ENCODE measurements around the gene PGS1.

Gene PGS1

DNA sequence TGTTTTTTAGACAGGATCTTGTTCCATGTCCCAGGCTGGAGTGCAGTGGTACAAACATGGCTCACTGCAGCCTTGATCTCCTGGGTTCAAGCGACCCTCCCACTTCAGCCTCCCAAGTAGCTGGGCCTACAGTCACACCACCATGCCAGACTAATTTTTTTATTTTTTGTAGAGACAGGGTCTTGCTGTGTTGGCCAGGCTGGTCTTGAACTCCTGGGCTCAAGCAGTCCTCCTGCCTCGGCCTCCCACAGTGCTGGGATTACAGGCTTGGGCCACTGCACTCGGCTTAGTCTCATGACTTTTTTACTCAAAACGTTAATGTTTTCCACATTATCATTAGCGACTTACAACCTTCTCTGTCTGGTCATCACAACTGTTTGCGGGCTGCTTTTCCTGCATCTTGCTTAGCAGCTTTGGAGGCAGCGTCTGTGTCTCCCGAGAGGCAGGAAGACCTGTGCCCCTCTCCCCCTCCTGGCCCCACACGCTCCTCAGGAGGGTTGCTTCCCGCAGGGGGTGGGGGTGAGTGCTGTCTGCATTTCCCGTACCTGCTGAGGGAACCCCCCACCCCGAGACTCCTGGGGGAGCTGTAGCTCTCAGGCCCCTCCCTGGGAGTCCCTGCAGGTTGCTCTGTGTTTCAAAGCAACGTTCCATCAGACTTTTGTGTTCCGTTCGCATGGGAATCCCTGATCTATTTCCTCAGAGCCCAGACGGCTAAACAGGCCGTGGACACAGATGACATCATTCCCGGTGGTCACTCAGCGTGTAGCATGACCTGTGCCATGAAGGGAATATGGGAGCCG, 52.6 kb downstream of the PGS1 start:
- DNase-seq, result no peak

DNA sequence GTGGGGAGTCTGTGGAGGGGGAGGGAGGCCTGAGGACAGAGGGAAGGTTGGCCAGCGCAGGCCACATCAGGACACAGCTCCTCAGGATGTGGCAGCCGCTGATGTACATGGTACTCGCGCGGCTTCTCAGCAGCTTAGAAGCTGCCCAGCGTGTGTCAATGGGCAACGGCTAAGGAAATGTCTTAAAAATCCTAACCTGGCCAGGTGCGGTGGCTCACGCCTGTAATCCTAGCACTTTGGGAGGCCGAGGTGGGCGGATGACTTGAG, 53.2 kb downstream of the PGS1 start:
- DNase-seq, result no peak

GRCh38 chr17:78432226-78433012, 54.0 kb downstream of the PGS1 start:
- DNase-seq, result no peak

DNA sequence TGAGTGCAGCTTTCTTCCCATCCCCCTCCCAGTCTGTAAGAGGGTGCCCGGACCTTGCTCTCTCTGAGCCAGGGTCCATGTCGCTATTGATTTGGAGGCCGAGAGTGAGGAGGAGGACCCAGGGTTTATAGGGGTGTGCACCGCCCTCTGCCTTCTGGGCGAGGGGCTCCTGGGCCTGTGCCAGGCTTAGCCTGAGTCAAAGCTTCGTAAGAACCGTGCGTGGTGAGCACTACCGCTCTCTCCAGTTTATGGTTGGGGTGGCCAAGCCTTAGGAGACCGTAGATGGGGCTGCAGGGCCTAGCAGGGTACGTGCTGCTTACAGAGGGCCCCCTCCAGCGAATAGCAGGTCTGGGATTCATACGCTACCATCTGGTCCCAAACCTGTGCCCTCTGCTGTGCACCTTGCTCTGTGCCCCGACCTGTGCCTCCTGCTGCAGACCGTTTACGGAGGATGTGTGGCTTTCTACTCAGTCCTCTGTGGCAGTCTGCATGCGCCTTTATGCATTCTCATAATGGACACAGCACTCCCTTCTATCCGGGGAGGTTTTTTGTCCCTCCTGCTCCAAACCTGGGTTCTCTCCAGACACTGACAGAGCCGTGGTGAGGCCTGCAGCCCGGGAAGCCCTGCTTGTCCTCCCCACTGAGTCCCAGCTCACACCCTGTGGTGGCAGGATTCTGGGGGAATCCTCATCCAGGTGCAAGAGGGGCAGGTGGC, 54.7 kb downstream of the PGS1 start:
- no peak for DNase-seq

DNA sequence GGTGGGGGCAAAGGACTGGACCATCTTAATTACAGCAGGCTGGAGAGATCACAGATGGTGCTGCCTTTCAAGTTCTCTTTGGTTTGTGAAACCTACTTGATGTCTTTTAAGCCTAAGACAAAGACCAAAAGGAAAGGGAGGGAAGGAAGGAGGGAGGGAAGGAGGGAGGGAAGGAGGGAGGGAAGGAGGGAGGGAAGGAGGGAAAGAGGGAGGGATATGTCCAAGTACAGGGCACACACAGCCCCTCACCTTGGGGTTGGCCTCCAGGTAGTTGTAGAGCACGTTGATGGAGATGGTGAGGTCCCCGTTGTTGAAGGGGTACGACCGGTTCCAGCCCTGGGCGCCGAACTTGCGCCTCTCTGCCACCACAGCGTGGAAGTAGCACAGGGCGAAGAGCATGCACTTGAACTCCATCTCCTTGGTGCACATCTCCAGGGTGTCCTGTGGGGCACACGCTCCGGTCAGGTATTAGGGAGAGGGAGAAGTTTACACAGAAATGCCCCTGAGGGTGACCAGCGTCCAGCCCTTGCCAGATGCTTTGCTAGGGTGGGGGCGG, 55.4 kb downstream of the PGS1 start:
- peak; percentile 22 for DNase-seq

DNA sequence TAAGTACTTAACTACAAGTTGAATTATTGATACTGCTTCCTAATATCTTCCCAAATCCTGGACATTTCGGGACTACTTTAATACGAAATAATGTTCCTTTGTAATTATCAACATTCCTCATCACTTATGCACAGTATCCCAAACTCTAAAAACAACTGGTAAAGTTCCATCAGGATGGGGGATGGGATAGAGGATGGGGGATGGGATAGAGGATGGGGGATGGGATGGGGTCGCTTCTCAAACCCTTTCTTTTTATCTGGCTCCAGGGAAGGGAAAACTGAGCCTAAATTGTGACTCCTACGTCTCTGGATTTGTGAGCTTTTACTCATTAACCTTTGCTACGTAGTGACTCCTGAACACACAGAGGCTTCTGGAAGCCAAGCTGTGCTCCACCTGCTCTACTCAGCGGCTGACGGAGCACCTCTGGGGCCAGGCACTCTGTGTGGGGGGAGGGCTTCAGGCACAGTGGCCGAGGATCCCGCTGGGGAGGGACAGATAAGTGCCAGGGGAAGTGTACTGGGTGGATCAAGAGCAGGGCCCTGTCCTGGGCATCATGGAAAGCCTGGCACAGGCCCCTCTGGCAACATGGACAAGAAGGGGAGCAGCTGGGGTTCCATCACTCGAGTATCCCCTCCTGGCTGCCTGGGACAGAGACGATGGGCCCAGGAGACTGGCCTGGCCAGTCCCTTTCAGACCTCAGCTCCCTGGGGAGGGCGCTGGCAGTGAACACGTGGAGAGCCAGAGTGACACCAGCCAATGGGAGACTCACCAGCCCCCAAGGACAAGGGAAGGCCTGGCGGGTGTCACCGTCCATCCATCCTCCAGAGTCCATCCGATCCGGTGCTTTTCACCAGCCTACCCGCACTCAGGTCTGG, 56.2 kb downstream of the PGS1 start:
- DNase-seq, result no peak

DNA sequence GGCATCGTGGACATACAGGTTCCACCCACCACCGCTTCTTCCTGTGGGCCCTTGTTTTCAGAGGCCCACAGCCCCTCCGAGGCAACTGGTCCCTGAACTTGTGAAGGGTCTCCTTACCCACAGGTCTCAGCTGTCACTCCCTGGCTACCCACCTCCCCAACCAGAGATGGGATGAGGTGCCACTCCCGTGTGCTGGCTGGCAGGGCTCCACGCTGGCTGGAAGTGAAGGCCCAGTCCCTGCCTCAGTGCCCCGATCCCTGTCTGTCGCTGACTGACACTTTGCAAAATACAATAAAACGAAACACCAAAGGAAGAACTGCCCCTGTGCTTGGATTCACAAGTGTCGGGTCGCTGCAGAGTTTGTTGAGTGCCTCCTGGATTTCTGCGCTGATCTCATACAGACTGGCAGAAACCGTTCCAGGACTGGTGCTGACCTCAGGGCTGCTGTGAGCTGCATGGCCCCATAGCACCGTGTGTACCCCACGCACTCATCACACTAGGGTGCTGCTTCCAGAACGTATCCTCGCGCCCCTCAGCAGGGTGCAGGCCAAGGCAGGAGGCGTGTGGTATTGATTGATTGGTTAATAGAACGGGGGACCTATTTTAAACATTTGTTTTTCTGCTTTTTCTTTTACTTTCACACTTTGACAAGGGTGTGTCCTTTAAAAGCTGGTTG, 57.0 kb downstream of the PGS1 start:
- no peak for DNase-seq

DNA sequence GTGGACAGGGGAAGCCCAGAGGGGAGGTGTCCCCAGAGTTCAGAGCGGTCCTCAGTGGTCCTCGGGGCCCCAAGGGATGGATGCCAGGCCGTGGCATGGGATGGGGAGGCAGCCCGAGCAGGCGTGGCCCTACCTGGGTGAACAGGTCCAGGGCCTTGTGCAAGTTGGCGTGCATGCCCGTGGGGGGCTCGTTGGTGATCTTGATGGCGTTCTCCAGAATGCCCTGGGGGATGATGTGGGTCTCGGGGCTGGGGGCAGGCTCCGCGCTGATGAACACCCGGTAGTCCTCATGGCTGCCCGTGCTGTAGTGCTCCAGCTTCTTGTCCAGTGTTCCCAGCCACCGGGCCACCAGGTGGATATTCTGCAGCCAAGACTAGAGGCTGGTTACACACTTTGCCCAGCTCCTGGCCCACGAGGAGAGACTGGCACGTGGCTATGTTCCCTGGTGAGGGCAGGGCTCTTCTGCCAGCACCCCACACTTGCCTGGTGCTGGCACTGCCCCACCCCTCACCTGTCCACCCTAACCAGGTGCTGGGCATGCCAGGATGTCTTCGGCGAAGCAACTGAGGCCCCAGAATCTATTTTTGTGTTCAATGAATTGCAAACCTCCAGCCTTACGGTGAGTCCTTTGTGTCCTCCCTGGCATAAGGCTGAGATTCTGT, 59.2 kb downstream of the PGS1 start:
- DNase-seq, result no peak

DNA sequence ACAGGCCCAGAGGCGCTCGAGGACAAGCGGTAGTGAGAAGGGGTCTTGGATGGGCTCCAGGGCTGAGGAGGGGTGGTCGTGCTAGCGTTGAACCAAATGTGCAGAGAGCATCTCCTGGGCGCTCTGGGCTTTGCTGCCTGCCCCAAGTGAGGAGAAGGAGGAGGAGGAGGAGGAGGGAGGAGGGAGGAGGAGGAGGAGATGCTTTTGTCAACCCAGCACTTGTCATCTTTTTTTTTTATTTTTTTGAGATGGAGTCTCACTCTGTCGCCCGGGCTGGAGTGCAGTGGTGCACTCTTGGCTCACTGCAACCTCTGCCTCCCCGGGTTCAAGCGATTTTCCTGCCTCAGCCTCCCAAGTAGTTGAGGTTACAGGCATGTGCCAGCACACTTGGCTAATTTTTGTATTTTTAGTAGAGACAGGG, 59.8 kb downstream of the PGS1 start:
- peak; percentile 30 for DNase-seq

GRCh38 chr17:78438694-78439325, 60.4 kb downstream of the PGS1 start:
- DNase-seq, result no peak

DNA sequence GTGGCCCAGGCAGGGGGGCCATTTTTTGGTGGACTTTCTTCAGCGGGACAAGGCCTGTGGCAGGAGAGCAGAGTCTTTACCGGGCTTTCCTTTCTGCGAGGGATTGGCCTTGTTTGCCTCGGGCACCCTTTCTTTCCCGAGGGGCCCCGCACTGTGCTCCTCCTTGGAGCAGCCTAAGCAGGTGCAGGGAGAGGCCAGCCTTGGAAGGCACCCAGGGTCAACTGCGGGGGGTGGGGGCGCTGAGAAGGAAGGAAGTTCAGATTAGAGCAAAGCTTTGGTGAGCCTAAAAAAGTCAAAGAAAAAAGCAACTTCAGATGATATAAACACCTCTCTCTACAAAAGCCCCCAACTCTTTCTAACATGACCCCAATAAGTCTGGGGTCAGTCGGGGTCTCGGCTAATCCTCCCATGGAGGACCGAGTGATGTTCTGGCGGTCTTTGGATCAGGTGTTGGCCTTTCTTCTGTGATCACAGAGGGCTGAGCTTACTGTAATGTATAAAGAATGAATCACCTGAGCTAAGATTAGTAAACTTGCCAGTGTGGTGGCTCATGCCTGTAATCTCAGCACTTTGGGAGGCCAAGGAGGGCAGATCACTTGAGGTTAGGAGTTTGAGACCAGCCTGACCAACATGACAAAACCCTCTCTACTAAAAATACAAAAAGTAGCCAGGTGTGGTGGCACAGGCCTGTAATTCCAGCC, 63.0 kb downstream of the PGS1 start:
- DNase-seq, result no peak

- DNase-seq, result no peak
Observed at GRCh38 chr17:78442648-78443218, 64.3 kb downstream of the PGS1 start.

GRCh38 chr17:78444392-78444791, 65.9 kb downstream of the PGS1 start:
- no peak for DNase-seq

DNA sequence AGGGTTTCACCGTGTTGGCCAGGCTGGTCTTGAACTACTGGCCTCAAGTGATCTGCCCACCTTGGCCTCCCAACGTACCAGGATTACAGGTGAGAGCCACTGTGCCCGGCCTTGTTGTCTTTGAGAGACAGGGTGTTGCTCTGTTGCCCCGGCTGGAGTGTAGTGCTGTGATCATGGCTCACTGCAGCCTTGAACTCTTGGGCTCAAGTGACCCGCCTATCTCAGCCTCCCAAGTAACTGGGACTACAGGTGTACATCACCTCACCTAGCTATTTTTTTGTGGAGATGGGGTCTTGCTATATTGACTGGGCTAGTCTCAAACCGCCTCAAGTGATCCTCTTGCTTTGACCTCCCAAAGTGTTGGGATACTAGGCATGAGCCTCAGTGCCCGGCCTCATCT, 68.4 kb downstream of the PGS1 start:
- DNase-seq, result no peak

- DNase-seq, result no peak
Observed at GRCh38 chr17:78448356-78448993, 70.0 kb downstream of the PGS1 start.

DNA sequence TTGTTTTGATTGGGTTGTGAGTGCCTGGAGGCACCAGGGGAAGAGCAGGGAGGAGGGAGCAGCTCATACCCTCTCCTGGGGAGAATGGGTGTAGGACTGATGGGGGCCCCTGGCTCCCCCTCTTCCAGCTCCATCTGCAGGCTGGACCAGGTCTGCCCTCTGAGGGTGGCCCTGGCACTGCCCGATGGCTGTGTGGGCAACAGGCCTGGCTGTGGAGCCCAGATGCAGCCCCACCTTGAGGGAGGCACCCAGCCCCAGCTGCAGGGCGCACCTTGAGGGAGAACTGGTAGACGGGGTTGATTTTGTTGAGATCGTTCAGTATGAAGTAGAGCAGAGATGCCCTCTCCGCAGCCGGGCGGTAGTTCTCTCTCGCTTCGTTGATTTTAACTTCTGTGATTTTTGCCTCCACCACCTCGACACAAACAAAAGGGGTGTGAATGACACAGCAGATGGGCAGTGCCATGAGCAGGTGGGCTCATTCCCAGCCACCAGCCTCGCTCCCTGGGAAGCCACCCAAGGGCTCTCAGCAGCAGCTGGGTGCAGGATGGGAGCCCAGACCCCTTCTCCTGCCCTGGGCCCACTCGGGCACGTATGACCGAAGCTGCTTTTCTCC, 71.6 kb downstream of the PGS1 start:
- DNase-seq, result no peak

- no peak for DNase-seq
Observed at GRCh38 chr17:78450696-78451345, 72.4 kb downstream of the PGS1 start.

GRCh38 chr17:78451753-78452152, 73.3 kb downstream of the PGS1 start:
- no peak for DNase-seq

All from NCI-H82 (cell line).